Tibial nerve (tissue), 4 donors: ENCODE measurements around the gene DPP3. TPM values are rescaled to one million over a fixed set of nuclear protein-coding genes. Genes with fewer than 3 reads are reported as not detected.
A peak's percentile ranks its signal among the peaks of the same experiment; 100 is the strongest.

ENCODE experiments used
- DNase-seq, 2 donors: peaks; one replicate each; pipeline ENCODE4 v3.0.0-alpha.2; 2019; ENCODE audit warnings: low spot score in 2 of 2
- H3K27ac ChIP-seq, 4 donors: fragments of 200-600 bp; sonication (generic) in 3 of 4; one replicate each; pipeline ENCODE4 v1.5.1; 2017 to 2019; ENCODE audit warnings: mild to moderate bottlenecking in 1 of 4
- H3K27me3 ChIP-seq, 2 donors: fragments of 200-600 bp; sonication (generic) in 1 of 2; one replicate each; pipeline versions ENCODE4 v1.5.1 to v1.6.0; 2017 to 2019
- H3K36me3 ChIP-seq, 3 donors: fragments of 200-600 bp; sonication (generic); one replicate each; pipeline ENCODE4 v1.5.1; 2018 to 2019
- H3K4me1 ChIP-seq, 4 donors: fragments of 200-600 bp; sonication (generic) in 3 of 4; one replicate each; pipeline ENCODE4 v1.5.1; 2017 to 2019
- H3K4me3 ChIP-seq, 4 donors: fragments of 200-600 bp; sonication (generic) in 3 of 4; one replicate each; pipeline ENCODE4 v1.5.1; 2017 to 2019; ENCODE audit warnings: mild to moderate bottlenecking in 1 of 4, moderate library complexity in 1 of 4
- H3K9me3 ChIP-seq, 4 donors: fragments of 200-600 bp; sonication (generic) in 3 of 4; one replicate each; pipeline ENCODE4 v1.5.1; 2017 to 2019
- CTCF ChIP-seq, 5 experiments: fragments of 200-600 bp in 3 of 5; fragments of 450-650 bp in 2 of 5; sonication (generic) in 3 of 5; IDR thresholded peaks; one replicate each; pipeline ENCODE4 v1.5.1; 2016 to 2019; ENCODE audit warnings: antibody characterized with exemption in 5 of 5, mild to moderate bottlenecking in 3 of 5, moderate library complexity in 2 of 5
- EP300 ChIP-seq, 2 donors: sonication (generic); formaldehyde crosslinking; IDR thresholded peaks; one replicate each; pipeline ENCODE4 v1.6.1; 2017; ENCODE audit warnings: antibody characterized with exemption in 2 of 2, mild to moderate bottlenecking in 1 of 2
- POLR2A ChIP-seq, 2 donors: fragments of 450-650 bp; IDR thresholded peaks; one replicate each; pipeline ENCODE4 v1.6.1; 2017; ENCODE audit warnings: antibody characterized with exemption in 2 of 2, mild to moderate bottlenecking in 2 of 2, moderate library complexity in 2 of 2
- WGBS, 2 donors: methylation state at CpG; one replicate each; pipeline ENCODE4 v1.1.5; 2018; 5-methylcytosine and 5-hydroxymethylcytosine counted together
- total RNA-seq, 4 donors: library from RNA; depleted of rRNA; stranded (reverse); fragments of >200 nt; gene quantifications; one replicate each; pipeline ENCODE4 v1.1.0, GENCODE V29; 2016

DPP3 gene
- total RNA-seq, 4 donors from 2014 or later, result 12.2 to 41.8 (median 25.0) TPM

GRCh38 chr11:66476173-66476840 lies 3.9 kb upstream of the DPP3 start:
- Histone ChIP-seq H3K4me3 (no peak overlapping the region), H3K27me3 (no peaks in the 10 kb centered on the region), H3K4me1 (peaks cover 0 to 25% (median 9%) of the 10 kb centered on the region in 4 donors), H3K9me3 (no peaks in the 10 kb centered on the region), H3K36me3 (peaks cover 0 to 58% (median 0%) of the 10 kb centered on the region in 3 donors), H3K27ac (no peak overlapping the region)
- DNase-seq, result no peak
- WGBS, 2 donors, result 54 to 65% methylated on average over 8 to 9 of the region's 10 CpGs
- no peak for TF ChIP-seq EP300 (IDR thresholded peaks at IDR 0.05)
- TF ChIP-seq CTCF (IDR thresholded peaks at IDR 0.05), result no peak
- TF ChIP-seq POLR2A (IDR thresholded peaks at IDR 0.05), result no peak

- Histone ChIP-seq H3K4me1 (peaks cover 0 to 26% (median 9%) of the 10 kb centered on the region in 4 donors), H3K36me3 (peaks cover 0 to 52% (median 0%) of the 10 kb centered on the region in 3 donors), H3K27me3 (no peaks in the 10 kb centered on the region), H3K9me3 (no peaks in the 10 kb centered on the region), H3K4me3 (no peak overlapping the region), H3K27ac (no peak overlapping the region)
- DNase-seq, result no peak
- TF ChIP-seq POLR2A (IDR thresholded peaks at IDR 0.05), result no peak
- no peak for TF ChIP-seq EP300 (IDR thresholded peaks at IDR 0.05)
- no peak for TF ChIP-seq CTCF (IDR thresholded peaks at IDR 0.05)
- 41 to 55% methylated on average over 9 of the region's 9 CpGs for WGBS, 2 donors
These were observed 3.4 kb upstream of the DPP3 start for GRCh38 chr11:66476841-66477251.

GRCh38 chr11:66477263-66478201 lies 2.7 kb upstream of the DPP3 start:
- TF ChIP-seq EP300 (IDR thresholded peaks at IDR 0.05) (no peak), CTCF (IDR thresholded peaks at IDR 0.05) (no peak), POLR2A (IDR thresholded peaks at IDR 0.05) (no peak)
- WGBS, 2 donors, result 76 to 79% methylated on average over 10 to 11 of the region's 11 CpGs
- no peak for DNase-seq
- Histone ChIP-seq H3K4me1 (peaks cover 0 to 26% (median 9%) of the 10 kb centered on the region in 4 donors), H3K36me3 (peaks cover 0 to 45% (median 0%) of the 10 kb centered on the region in 3 donors), H3K27me3 (no peaks in the 10 kb centered on the region), H3K27ac (no peak overlapping the region), H3K4me3 (no peak overlapping the region), H3K9me3 (no peaks in the 10 kb centered on the region)

GRCh38 chr11:66478729-66479393 lies 1.4 kb upstream of the DPP3 start:
- TF ChIP-seq POLR2A (IDR thresholded peaks at IDR 0.05), result no peak
- no peak for TF ChIP-seq EP300 (IDR thresholded peaks at IDR 0.05)
- TF ChIP-seq CTCF (IDR thresholded peaks at IDR 0.05), result peak; percentile 64 to 71 (median 66)
- WGBS, 2 donors, result 48 to 51% methylated on average over 8 of the region's 8 CpGs
- peak overlapping the region; percentile 73 to 94 (median 91) for H3K27ac ChIP-seq

More at GRCh38 chr11:66478729-66479393, 1.4 kb upstream of the DPP3 start:
- no peaks in the 10 kb centered on the region for H3K9me3 ChIP-seq
- no peak for DNase-seq
- no peaks in the 10 kb centered on the region for H3K27me3 ChIP-seq
- peaks cover 0 to 26% (median 9%) of the 10 kb centered on the region in 4 donors for H3K4me1 ChIP-seq
- peaks cover 0 to 44% (median 0%) of the 10 kb centered on the region in 3 donors for H3K36me3 ChIP-seq
- H3K4me3 ChIP-seq, result peak overlapping the region; percentile 57 to 98 (median 78)
